HepG2 (cell line): ENCODE data around the gene EHD1. TPM values are rescaled to one million over a fixed set of nuclear protein-coding genes. Genes with fewer than 3 reads are reported as not detected.

ENCODE experiments used
- AGO2 ChIP-seq: fragments of 200-400 bp; formaldehyde crosslinking; optimal IDR thresholded peaks from 2 replicates; pipeline ENCODE3; 2017; ENCODE audit warnings: mild to moderate bottlenecking, low read depth, low read length, moderate library complexity
- CBX1 ChIP-seq: IDR thresholded peaks from one replicate; pipeline ENCODE4 v1.6.1; 2016; ENCODE audit warnings: antibody characterized with exemption, low read depth
- ERF ChIP-seq: IDR thresholded peaks from 2 replicates; pipeline ENCODE4 v1.6.1; 2018; ENCODE audit warnings: missing biosample characterization, missing genetic modification reagents
- GATAD2A ChIP-seq: IDR thresholded peaks from 2 replicates; pipeline ENCODE4 v1.6.1; 2016
- HMGXB3 ChIP-seq: sonication (generic); formaldehyde crosslinking; IDR thresholded peaks from 2 replicates; pipeline ENCODE4 v1.4.0; 2020; ENCODE audit warnings: missing genetic modification reagents, borderline replicate concordance
- MEF2D ChIP-seq: sonication (generic); formaldehyde crosslinking; IDR thresholded peaks from 2 replicates; pipeline ENCODE4 v1.5.1; 2020; ENCODE audit warnings: mild to moderate bottlenecking, missing genetic modification reagents
- MTF1 ChIP-seq: sonication (generic); formaldehyde crosslinking; IDR thresholded peaks from 2 replicates; pipeline ENCODE4 v1.5.0; 2020; ENCODE audit warnings: missing genetic modification reagents
- PHF20 ChIP-seq: sonication (generic); formaldehyde crosslinking; IDR thresholded peaks from 2 replicates; pipeline ENCODE4 v1.5.0; 2020; ENCODE audit warnings: mild to moderate bottlenecking, missing genetic modification reagents
- RBM39 ChIP-seq: fragments of 200-400 bp; formaldehyde crosslinking; IDR thresholded peaks from one replicate; pipeline ENCODE4 v1.6.1; 2018; ENCODE audit warnings: antibody characterized with exemption, mild to moderate bottlenecking, low read depth, low read length; ENCODE audit not compliant: poor library complexity, severe bottlenecking
- SNAI1 ChIP-seq: sonication (generic); formaldehyde crosslinking; IDR thresholded peaks from 2 replicates; pipeline ENCODE4 v1.5.0; 2020; ENCODE audit warnings: mild to moderate bottlenecking, missing genetic modification reagents, borderline replicate concordance
- TBX3 ChIP-seq: fragments of 450-650 bp; IDR thresholded peaks from 2 replicates; pipeline ENCODE4 v1.6.1; 2017; ENCODE audit warnings: antibody characterized with exemption, mild to moderate bottlenecking, inconsistent platforms, borderline replicate concordance
- ZNF18 ChIP-seq: sonication (generic); formaldehyde crosslinking; IDR thresholded peaks from 2 replicates; pipeline ENCODE4 v1.8.0; 2022; ENCODE audit warnings: mild to moderate bottlenecking, missing genetic modification reagents; ENCODE audit not compliant: insufficient replicate concordance
- ZNF34 ChIP-seq: sonication (generic); formaldehyde crosslinking; IDR thresholded peaks from 2 replicates; pipeline ENCODE4 v1.4.0; 2020; ENCODE audit warnings: mild to moderate bottlenecking, missing genetic modification reagents, borderline replicate concordance
- polyA plus RNA-seq, 8 experiments: library from polyadenylated mRNA; depleted of rRNA in 3 of 8; stranded (reverse) in 7 of 8; unstranded in 1 of 8; fragments of >200 nt; fragmentation: Illumina TruSeq in 4 of 8; extraction: Trizol in 4 of 8; gene quantifications; 2 replicates each; pipeline versions ENCODE4 v1.2.1 to v1.2.3, GENCODE V29; 2011 to 2016; ENCODE audit warnings: low read depth in 4 of 8, missing spikeins in 1 of 8, mixed read lengths in 1 of 8; ENCODE audit not compliant: insufficient read depth in 1 of 8
- total RNA-seq, 5 experiments: library from RNA; depleted of rRNA; stranded (reverse); fragments of >200 nt; fragmentation: Illumina TruSeq; extraction: Trizol; gene quantifications; 2 replicates each; pipeline ENCODE4 v1.2.3, GENCODE V29; 2016; ENCODE audit warnings: low read depth in 1 of 5
- TF ChIP-seq, protein P1 (sequence below): sonication (generic); formaldehyde crosslinking; IDR thresholded peaks from 2 replicates; pipeline ENCODE4 v1.8.1; 2022; ENCODE audit warnings: low read depth, mild to moderate bottlenecking, missing genetic modification reagents
- TF ChIP-seq, protein P2 (sequence below): sonication (generic); formaldehyde crosslinking; IDR thresholded peaks from 2 replicates; pipeline ENCODE4 v1.5.1; 2020; ENCODE audit warnings: mild to moderate bottlenecking, missing genetic modification reagents

The EHD1 gene
- total and polyA plus RNA-seq, 2 of the 13 experiments (the other 11 are each of a cell fraction or from before 2014, with no cell fraction given): 23.6 to 26.6 TPM

DNA sequence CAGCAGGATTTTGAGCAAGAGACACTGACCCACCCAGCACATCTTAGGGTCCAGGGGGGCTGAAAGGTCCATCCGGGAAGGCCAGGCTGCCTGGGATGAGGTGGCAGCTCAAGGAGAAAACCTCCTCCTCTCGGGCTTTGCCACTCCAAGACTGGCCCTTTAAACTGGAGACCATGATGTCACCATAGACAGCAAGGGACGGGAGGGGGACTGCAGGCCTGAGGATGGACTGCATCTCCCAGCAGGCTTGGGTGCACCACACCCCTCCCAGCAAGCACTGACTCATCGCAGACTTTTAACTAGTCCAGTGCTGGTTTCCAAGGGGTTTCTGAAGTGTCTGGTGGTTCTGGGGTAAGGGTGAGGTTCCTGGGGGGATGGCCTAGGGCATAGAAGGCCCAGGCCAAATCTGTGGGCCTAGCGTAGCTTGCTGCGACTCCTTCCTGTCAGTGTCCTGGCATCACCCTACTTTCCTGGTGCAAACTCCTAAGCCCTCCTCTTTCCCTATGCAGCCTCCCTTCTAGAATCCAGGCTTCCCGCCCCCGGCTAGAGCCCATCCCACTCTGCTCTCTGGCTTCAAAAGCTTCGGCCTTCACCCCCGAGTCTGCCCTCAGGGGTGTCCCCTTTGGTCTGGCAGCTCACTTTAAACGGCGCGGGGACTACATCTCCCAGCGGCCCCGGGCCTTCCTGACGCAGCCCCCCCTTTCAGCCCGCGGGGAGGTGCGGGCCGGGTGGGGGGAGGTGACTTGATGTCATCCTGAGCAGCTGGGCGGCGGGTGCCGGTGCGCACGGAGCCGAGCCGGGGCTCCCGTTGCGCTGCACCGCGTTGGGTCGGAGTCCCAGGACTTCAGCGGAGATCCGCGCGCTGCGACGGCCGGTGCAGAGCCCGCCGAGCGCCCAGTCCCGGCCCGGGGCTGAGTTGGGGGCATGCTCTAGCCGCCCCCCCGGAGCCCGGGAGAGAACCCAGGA, 45.8 kb upstream of the EHD1 start, which contains the start of gene PPP2R5B (continued):
- TF ChIP-seq, protein P1, sequence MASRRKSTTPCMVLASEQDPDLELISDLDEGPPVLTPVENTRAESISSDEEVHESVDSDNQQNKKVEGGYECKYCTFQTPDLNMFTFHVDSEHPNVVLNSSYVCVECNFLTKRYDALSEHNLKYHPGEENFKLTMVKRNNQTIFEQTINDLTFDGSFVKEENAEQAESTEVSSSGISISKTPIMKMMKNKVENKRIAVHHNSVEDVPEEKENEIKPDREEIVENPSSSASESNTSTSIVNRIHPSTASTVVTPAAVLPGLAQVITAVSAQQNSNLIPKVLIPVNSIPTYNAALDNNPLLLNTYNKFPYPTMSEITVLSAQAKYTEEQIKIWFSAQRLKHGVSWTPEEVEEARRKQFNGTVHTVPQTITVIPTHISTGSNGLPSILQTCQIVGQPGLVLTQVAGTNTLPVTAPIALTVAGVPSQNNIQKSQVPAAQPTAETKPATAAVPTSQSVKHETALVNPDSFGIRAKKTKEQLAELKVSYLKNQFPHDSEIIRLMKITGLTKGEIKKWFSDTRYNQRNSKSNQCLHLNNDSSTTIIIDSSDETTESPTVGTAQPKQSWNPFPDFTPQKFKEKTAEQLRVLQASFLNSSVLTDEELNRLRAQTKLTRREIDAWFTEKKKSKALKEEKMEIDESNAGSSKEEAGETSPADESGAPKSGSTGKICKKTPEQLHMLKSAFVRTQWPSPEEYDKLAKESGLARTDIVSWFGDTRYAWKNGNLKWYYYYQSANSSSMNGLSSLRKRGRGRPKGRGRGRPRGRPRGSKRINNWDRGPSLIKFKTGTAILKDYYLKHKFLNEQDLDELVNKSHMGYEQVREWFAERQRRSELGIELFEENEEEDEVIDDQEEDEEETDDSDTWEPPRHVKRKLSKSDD (CRISPR knock-in tag): 0 out of 2 replicates have a peak, but pooled peaks have one; percentile 23
- TF ChIP-seq MEF2D (peak; percentile 35; the same call in 1 of the 2 replicates), TBX3 (peak; percentile 16; the same call in 1 of the 2 replicates), ERF (peak; percentile 50; the same call in 1 of the 2 replicates), GATAD2A (CRISPR knock-in tag) (0 out of 2 replicates have a peak, but pooled peaks have one; percentile 21), HMGXB3 (CRISPR knock-in tag) (peak; percentile 51), PHF20 (CRISPR knock-in tag) (peak; percentile 63), SNAI1 (CRISPR knock-in tag) (0 out of 2 replicates have a peak, but pooled peaks have one; percentile 77), RBM39 (no peak), ZNF34 (CRISPR knock-in tag) (no peak), CBX1 (no peak), AGO2 (no peak), MTF1 (CRISPR knock-in tag) (no peak), ZNF18 (CRISPR knock-in tag) (no peak)
- TF ChIP-seq, protein P2, sequence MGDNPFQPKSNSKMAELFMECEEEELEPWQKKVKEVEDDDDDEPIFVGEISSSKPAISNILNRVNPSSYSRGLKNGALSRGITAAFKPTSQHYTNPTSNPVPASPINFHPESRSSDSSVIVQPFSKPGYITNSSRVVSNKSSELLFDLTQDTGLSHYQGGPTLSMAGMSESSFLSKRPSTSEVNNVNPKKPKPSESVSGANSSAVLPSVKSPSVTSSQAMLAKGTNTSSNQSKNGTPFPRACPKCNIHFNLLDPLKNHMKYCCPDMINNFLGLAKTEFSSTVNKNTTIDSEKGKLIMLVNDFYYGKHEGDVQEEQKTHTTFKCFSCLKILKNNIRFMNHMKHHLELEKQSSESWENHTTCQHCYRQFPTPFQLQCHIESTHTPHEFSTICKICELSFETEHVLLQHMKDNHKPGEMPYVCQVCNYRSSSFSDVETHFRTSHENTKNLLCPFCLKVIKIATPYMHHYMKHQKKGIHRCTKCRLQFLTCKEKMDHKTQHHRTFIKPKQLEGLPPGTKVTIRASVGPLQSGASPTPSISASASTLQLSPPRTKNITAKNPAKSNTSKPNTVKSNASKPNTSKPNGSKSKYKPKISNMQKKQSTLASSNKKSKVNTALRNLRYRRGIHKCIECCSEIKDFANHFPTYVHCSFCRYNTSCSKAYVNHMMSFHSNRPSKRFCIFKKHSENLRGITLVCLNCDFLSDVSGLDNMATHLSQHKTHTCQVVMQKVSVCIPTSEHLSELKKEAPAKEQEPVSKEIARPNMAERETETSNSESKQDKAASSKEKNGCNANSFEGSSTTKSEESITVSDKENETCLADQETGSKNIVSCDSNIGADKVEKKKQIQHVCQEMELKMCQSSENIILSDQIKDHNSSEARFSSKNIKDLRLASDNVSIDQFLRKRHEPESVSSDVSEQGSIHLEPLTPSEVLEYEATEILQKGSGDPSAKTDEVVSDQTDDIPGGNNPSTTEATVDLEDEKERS (CRISPR knock-in tag): 0 out of 2 replicates have a peak, but pooled peaks have one; percentile 61
